MCF 10A (cell line): ENCODE data around the gene RAD51. TPM values are rescaled to one million over a fixed set of nuclear protein-coding genes. Genes with fewer than 3 reads are reported as not detected.

ENCODE experiments used
- BruUV-seq: library from RNA; stranded (reverse); fragments of 400-500 nt; replicated peaks from 2 replicates; lab custom pipeline; 2021; lab: Mats Ljungman, UMichigan
- CTCF ChIA-PET: fragments of 300-600 bp; sonication (Branson Sonifier 250); formaldehyde crosslinking; extraction: SDS; loops from one replicate; lab custom pipeline; 2021; ENCODE audit warnings: antibody characterized with exemption, inconsistent platforms; lab: Yijun Ruan, JAX
- POLR2A ChIA-PET: fragments of 300-600, 350-650 bp; sonication (Branson Sonifier 250); formaldehyde crosslinking; extraction: SDS; loops from one replicate; lab custom pipeline; 2020; ENCODE audit warnings: antibody characterized with exemption, inconsistent platforms; lab: Yijun Ruan, JAX
- DNase-seq: peaks from one replicate; pipeline ENCODE4 v3.0.0-alpha.2; 2018; ENCODE audit not compliant: unreplicated experiment
- H3K27ac Mint-ChIP-seq: one replicate; pipeline ENCODE4 v1.8.0; 2022; ENCODE audit warnings: mild to moderate bottlenecking, low read depth, mixed read lengths; ENCODE audit not compliant: unreplicated experiment
- H3K27me3 Mint-ChIP-seq: one replicate; pipeline ENCODE4 v1.8.0; 2022; ENCODE audit warnings: mixed read lengths; ENCODE audit not compliant: insufficient read depth, unreplicated experiment
- H3K36me3 Mint-ChIP-seq: one replicate; pipeline ENCODE4 v1.8.0; 2022; ENCODE audit warnings: mild to moderate bottlenecking, moderate library complexity, mixed read lengths; ENCODE audit not compliant: insufficient read depth, unreplicated experiment
- H3K4me1 Mint-ChIP-seq: one replicate; pipeline ENCODE4 v1.8.0; 2022; ENCODE audit warnings: mixed read lengths; ENCODE audit not compliant: insufficient read depth, unreplicated experiment
- H3K4me3 Mint-ChIP-seq: one replicate; pipeline ENCODE4 v1.8.0; 2022; ENCODE audit warnings: mild to moderate bottlenecking, moderate library complexity, mixed read lengths; ENCODE audit not compliant: unreplicated experiment
- H3K9me3 Mint-ChIP-seq: one replicate; pipeline ENCODE4 v1.8.0; 2022; ENCODE audit warnings: mixed read lengths; ENCODE audit not compliant: unreplicated experiment
- intact Hi-C: fragments of 100-400 bp; cut with micrococcal nuclease; formaldehyde crosslinking; loops from 2 replicates; pipeline ENCODE4 v1.14.1; 2022
- total RNA-seq: library from RNA; stranded (reverse); gene quantifications from 2 replicates; pipeline ENCODE4 v1.2.3, GENCODE V29; 2022
- TF ChIP-seq, protein P1 (sequence below): fragments of 200-600 bp; IDR thresholded peaks from one replicate; pipeline ENCODE4 v1.8.0; 2022; ENCODE audit warnings: antibody characterized with exemption, mild to moderate bottlenecking; ENCODE audit not compliant: unreplicated experiment

Gene RAD51
- total RNA-seq, 1 experiment from 2014 or later = 7.1 TPM

DNA sequence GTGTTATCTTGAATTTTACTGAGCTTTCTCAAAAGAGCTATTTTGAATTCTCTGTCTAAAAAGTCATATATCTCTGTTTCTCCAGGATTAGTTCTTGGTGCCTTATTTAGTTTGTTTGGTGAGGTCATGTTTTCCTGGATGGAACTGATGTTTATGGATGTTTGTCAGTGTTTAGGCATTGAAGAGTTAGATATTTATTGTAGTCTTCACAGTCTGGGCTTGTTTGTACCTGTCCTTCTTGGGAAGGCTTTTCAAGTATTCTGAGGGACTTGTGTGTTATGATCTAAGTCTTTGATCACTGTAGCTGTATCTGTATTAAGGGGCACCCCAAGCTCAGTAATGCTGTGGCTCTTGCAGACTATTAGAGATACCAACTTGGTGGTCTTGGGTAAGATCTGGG is 10.6 kb upstream of the RAD51 start:
- Mint-ChIP-seq H3K27ac (no peak overlapping the region), H3K4me3 (no peak overlapping the region), H3K27me3 (no peaks in the 10 kb centered on the region), H3K9me3 (no peaks in the 10 kb centered on the region), H3K36me3 (peaks cover 11% of the 10 kb centered on the region), H3K4me1 (peaks cover under 1% of the 10 kb centered on the region)
- TF ChIP-seq, protein P1, sequence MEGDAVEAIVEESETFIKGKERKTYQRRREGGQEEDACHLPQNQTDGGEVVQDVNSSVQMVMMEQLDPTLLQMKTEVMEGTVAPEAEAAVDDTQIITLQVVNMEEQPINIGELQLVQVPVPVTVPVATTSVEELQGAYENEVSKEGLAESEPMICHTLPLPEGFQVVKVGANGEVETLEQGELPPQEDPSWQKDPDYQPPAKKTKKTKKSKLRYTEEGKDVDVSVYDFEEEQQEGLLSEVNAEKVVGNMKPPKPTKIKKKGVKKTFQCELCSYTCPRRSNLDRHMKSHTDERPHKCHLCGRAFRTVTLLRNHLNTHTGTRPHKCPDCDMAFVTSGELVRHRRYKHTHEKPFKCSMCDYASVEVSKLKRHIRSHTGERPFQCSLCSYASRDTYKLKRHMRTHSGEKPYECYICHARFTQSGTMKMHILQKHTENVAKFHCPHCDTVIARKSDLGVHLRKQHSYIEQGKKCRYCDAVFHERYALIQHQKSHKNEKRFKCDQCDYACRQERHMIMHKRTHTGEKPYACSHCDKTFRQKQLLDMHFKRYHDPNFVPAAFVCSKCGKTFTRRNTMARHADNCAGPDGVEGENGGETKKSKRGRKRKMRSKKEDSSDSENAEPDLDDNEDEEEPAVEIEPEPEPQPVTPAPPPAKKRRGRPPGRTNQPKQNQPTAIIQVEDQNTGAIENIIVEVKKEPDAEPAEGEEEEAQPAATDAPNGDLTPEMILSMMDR = no peak
- POLR2A ChIA-PET = interaction anchor here (0.7 to 3.0 kb wide), 4 partner anchors 10 to 159 kb away, joined by 3 to 26 read pairs (median 3); partner anchors contain the start of genes C15orf62, RAD51 and SPINT1
- CTCF ChIA-PET = interaction anchor here (0.6 to 1.4 kb wide), 3 partner anchors 17 to 98 kb away, joined by 3 to 5 read pairs (median 3); no protein-coding TSS in a partner anchor
- no peak for DNase-seq
- intact Hi-C loops = no loop called here
- no TSS peak for BruUV-seq

DNA sequence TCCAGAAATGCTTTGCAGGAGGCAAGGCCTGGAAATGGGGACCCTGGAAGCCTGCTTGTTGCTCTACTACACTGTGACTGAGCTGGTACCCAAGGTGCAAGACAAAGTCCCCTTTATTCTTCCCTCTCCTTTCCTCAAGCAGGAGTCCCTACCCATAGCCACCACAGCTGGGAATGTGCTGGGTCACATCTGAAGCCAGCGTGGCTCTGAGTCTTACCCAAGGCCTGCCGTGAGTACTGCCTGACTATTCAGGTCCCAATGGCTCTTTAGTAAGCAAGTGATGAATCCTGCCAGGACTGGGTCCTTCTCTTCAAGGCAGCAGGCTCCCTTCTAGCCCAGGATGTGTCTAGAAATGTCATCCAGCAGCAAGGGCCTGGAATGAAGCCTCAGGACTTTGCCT is 9.6 kb upstream of the RAD51 start:
- DNase-seq = no peak
- POLR2A ChIA-PET = interaction anchor here (1.6 to 3.0 kb wide), 2 partner anchors 9 to 158 kb away, joined by 3 to 26 read pairs; partner anchors contain the start of genes RAD51 and SPINT1
- TF ChIP-seq, protein P1 = no peak
- no peak overlapping the region for H3K4me3 Mint-ChIP-seq
- H3K9me3 Mint-ChIP-seq = no peaks in the 10 kb centered on the region
- no TSS peak for BruUV-seq
- CTCF ChIA-PET = interaction anchor here (0.6 to 1.4 kb wide), 2 partner anchors 97 to 346 kb away, joined by 3 to 5 read pairs; no protein-coding TSS in a partner anchor
- peaks cover 7% of the 10 kb centered on the region for H3K4me1 Mint-ChIP-seq
- H3K36me3 Mint-ChIP-seq = peaks cover 11% of the 10 kb centered on the region
- H3K27ac Mint-ChIP-seq = peak overlapping the region; percentile 67
- intact Hi-C loops = no loop called here
- no peaks in the 10 kb centered on the region for H3K27me3 Mint-ChIP-seq

DNA sequence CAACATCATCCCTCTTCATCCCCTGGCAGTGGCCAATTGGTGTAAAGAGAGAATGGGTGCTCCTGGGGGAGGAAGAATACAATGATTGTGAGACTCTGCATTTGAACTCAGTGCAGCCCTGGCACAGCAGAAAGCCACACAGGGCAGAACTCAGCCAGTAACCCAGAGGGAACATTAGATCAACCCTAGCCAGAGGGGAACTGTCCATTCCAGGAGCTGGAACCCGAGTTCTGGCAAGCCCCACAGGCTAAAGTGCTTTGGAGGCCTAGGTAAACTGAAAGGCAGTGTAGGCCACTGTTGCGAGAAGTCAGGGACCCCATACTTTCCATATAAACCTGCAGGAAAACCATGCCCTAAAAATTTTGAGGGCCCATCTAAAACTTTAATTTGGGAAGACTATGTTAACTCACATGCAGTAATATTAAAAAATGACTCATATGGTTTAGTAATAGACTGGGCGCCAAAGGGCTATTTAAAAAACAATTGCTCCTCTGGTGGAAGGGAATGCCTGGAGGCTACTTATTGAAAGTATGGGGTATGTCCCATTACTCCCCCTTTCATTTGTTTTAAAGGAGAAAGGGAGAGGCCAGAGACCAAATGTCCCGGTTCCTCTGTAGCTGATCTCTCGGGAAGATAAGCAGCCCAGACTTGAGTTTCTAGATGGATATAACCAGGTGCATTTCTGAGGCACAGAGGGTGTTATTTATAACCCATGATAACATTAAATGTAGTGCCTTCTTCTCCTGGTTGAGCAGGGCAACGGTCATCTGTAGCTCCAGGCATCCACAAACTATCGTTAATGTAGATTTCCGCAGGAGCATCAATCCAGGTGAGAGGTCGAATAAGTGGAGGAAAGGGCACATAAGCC is 5.8 kb upstream of the RAD51 start:
- DNase-seq = no peak
- no peak overlapping the region for H3K27ac Mint-ChIP-seq
- intact Hi-C loops = no loop called here
- peaks cover 13% of the 10 kb centered on the region for H3K4me1 Mint-ChIP-seq
- ChIA-PET POLR2A (interaction anchor here (0.7 kb wide), 1 partner anchor 78 kb away, joined by 3 read pairs; no protein-coding TSS in a partner anchor), CTCF (no interaction called here)
- no peaks in the 10 kb centered on the region for H3K27me3 Mint-ChIP-seq
- no peaks in the 10 kb centered on the region for H3K9me3 Mint-ChIP-seq
- no peak overlapping the region for H3K4me3 Mint-ChIP-seq
- TF ChIP-seq, protein P1 = no peak
- peaks cover 26% of the 10 kb centered on the region for H3K36me3 Mint-ChIP-seq
- BruUV-seq = no TSS peak

DNA sequence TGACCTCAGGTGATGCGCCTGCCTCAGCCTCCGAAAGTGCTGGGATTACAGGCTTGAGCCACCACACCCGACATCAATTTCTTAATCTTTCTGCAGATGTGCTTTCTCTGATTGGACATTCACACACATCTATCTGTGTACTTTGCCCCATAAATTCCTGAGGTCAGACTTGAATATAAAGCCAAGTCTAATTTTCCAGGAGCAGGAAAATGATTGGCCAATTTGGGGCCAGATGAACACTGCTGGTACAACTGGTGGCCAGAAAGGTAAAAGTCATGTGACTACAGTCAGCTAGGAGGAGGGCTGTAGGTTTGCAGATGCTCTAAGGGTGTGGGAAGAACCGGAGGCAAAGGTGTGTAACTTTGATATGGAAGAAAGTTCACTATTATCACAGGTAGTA is 3.2 kb upstream of the RAD51 start:
- CTCF ChIA-PET = interaction anchor here (0.9 to 2.0 kb wide), 3 partner anchors 12 to 327 kb away, joined by 4 to 5 read pairs (median 5); no protein-coding TSS in a partner anchor
- TF ChIP-seq, protein P1 = no peak
- no TSS peak for BruUV-seq
- H3K9me3 Mint-ChIP-seq = no peaks in the 10 kb centered on the region
- no peak overlapping the region for H3K27ac Mint-ChIP-seq
- peaks cover 25% of the 10 kb centered on the region for H3K36me3 Mint-ChIP-seq
- H3K4me1 Mint-ChIP-seq = peaks cover 17% of the 10 kb centered on the region
- peak; percentile 22 for DNase-seq
- no peak overlapping the region for H3K4me3 Mint-ChIP-seq
- POLR2A ChIA-PET = interaction anchor here (0.7 kb wide), 1 partner anchor 77 kb away, joined by 3 read pairs; no protein-coding TSS in a partner anchor
- H3K27me3 Mint-ChIP-seq = no peaks in the 10 kb centered on the region
- intact Hi-C loops = loop anchor here (5.0 kb wide), 1 partner anchor 99 kb away; the partner anchor contains the start of gene KNL1
